Measurements from ENCODE around the gene PMEPA1. TPM values are rescaled to one million over a fixed set of nuclear protein-coding genes. Genes with fewer than 3 reads are reported as not detected.

The PMEPA1 gene
- total RNA-seq, 2 experiments from 2014 or later = 15.7 to 18.0 TPM

GRCh38 chr20:57647933-57648785 lies 61.7 kb downstream of the PMEPA1 start:
- H3K36me3 Mint-ChIP-seq (ENCODE audit: low read depth) = no peaks in the 10 kb centered on the region
- H3K4me1 Mint-ChIP-seq (ENCODE audit: low read depth) = no peaks in the 10 kb centered on the region
- H3K4me3 Mint-ChIP-seq = no peak overlapping the region
- Histone ChIP-seq H3K4me3 (ENCODE audit: low read length) (no peak overlapping the region), H3K27ac (ENCODE audit: low read depth in 1 of 2, low read length in 2 of 2) (no peak overlapping the region), H3K9me3 (ENCODE audit: control insufficient read depth in 1 of 2, insufficient read depth in 1 of 2, low read length in 2 of 2) (peaks cover 0 to 9% of the 10 kb centered on the region in 2 experiments), H3K36me3 (ENCODE audit: insufficient read depth, low read length) (peaks cover 4% of the 10 kb centered on the region), H3K27me3 (ENCODE audit: control insufficient read depth in 1 of 2, insufficient read depth in 2 of 2, low read length in 2 of 2) (no peaks in the 10 kb centered on the region), H3K4me1 (ENCODE audit: insufficient read depth, low read length) (no peaks in the 10 kb centered on the region)
- peaks cover 4% of the 10 kb centered on the region for H3K9me3 Mint-ChIP-seq
- POLR2A ChIA-PET = interaction anchor here (1.0 kb wide), 2 partner anchors 14 to 18 kb away, joined by 3 to 4 read pairs; no protein-coding TSS in a partner anchor
- CTCF ChIA-PET = interaction anchor here (0.6 to 1.8 kb wide), 3 partner anchors 18 to 25 kb away, joined by 3 to 5 read pairs (median 3); no protein-coding TSS in a partner anchor
- no peak for TF ChIP-seq CTCF (IDR thresholded peaks at IDR 0.05)
- peak in 1 of 14 experiments; percentile 1 for DNase-seq
- no peaks in the 10 kb centered on the region for H3K27me3 Mint-ChIP-seq
- no peak for ATAC-seq (ENCODE audit: poor library complexity)
- no peak overlapping the region for H3K27ac Mint-ChIP-seq
- intact Hi-C loops (cut with DNase I, micrococcal nuclease) = no loop called here

- Histone ChIP-seq H3K27ac (ENCODE audit: low read depth in 1 of 2, low read length in 2 of 2) (no peak overlapping the region), H3K27me3 (ENCODE audit: control insufficient read depth in 1 of 2, insufficient read depth in 2 of 2, low read length in 2 of 2) (no peaks in the 10 kb centered on the region), H3K9me3 (ENCODE audit: control insufficient read depth in 1 of 2, insufficient read depth in 1 of 2, low read length in 2 of 2) (peaks cover 0 to 9% of the 10 kb centered on the region in 2 experiments), H3K4me3 (ENCODE audit: low read length) (no peak overlapping the region), H3K36me3 (ENCODE audit: insufficient read depth, low read length) (peaks cover 4% of the 10 kb centered on the region), H3K4me1 (ENCODE audit: insufficient read depth, low read length) (no peaks in the 10 kb centered on the region)
- no peaks in the 10 kb centered on the region for H3K36me3 Mint-ChIP-seq (ENCODE audit: low read depth)
- H3K27ac Mint-ChIP-seq = no peak overlapping the region
- no peak overlapping the region for H3K4me3 Mint-ChIP-seq
- peak in 1 of 14 experiments; percentile 1 for DNase-seq
- peaks cover 7% of the 10 kb centered on the region for H3K9me3 Mint-ChIP-seq
- H3K27me3 Mint-ChIP-seq = no peaks in the 10 kb centered on the region
- ChIA-PET POLR2A (interaction anchor here (1.0 kb wide), 1 partner anchor 14 kb away, joined by 4 read pairs; no protein-coding TSS in a partner anchor), CTCF (interaction anchor here (0.6 kb wide), 1 partner anchor 25 kb away, joined by 3 read pairs; no protein-coding TSS in a partner anchor)
- intact Hi-C loops (cut with DNase I, micrococcal nuclease) = no loop called here
- no peak for ATAC-seq (ENCODE audit: poor library complexity)
- no peaks in the 10 kb centered on the region for H3K4me1 Mint-ChIP-seq (ENCODE audit: low read depth)
- TF ChIP-seq CTCF (IDR thresholded peaks at IDR 0.05) = no peak
These were observed 62.5 kb downstream of the PMEPA1 start for GRCh38 chr20:57647006-57647932.

- Mint-ChIP-seq H3K36me3 (ENCODE audit: low read depth) (peaks cover 12% of the 10 kb centered on the region), H3K9me3 (peaks cover 14% of the 10 kb centered on the region), H3K4me3 (no peak overlapping the region), H3K27ac (no peak overlapping the region), H3K27me3 (no peaks in the 10 kb centered on the region), H3K4me1 (ENCODE audit: low read depth) (peaks cover 7% of the 10 kb centered on the region)
- H3K27me3 ChIP-seq (ENCODE audit: control insufficient read depth in 1 of 2, insufficient read depth in 2 of 2, low read length in 2 of 2) = no peaks in the 10 kb centered on the region
- ChIA-PET CTCF (no interaction called here), POLR2A (no interaction called here)
- H3K27ac ChIP-seq (ENCODE audit: low read depth in 1 of 2, low read length in 2 of 2) = no peak overlapping the region
- peaks cover 10% of the 10 kb centered on the region for H3K4me1 ChIP-seq (ENCODE audit: insufficient read depth, low read length)
- DNase-seq (no peak), ATAC-seq (ENCODE audit: poor library complexity) (no peak)
- TF ChIP-seq CTCF (IDR thresholded peaks at IDR 0.05) = no peak
- no peaks in the 10 kb centered on the region for H3K36me3 ChIP-seq (ENCODE audit: insufficient read depth, low read length)
- peaks cover 0 to 14% of the 10 kb centered on the region in 2 experiments for H3K9me3 ChIP-seq (ENCODE audit: control insufficient read depth in 1 of 2, insufficient read depth in 1 of 2, low read length in 2 of 2)
- H3K4me3 ChIP-seq (ENCODE audit: low read length) = no peak overlapping the region
- intact Hi-C loops (cut with DNase I, micrococcal nuclease) = no loop called here
These were observed 70.9 kb downstream of the PMEPA1 start for GRCh38 chr20:57638895-57639236.

All from CD4-positive, alpha-beta T cell (primary cell).